DND-41 (cell line): ENCODE data around the gene ART3.

Experiments used
- CTCF ChIP-seq: IDR thresholded peaks from 2 replicates; pipeline ENCODE4 v1.5.1; 2012; ENCODE audit warnings: borderline replicate concordance, low read length, moderate library complexity, mild to moderate bottlenecking; ENCODE audit not compliant: poor library complexity, severe bottlenecking; ENCODE audit errors: extremely low read depth
- EZH2 ChIP-seq: IDR thresholded peaks from 3 replicates; pipeline ENCODE4 v1.6.1; 2012; ENCODE audit warnings: borderline replicate concordance, low read depth, mild to moderate bottlenecking, moderate library complexity, low read length, inconsistent platforms; ENCODE audit not compliant: severe bottlenecking

- TF ChIP-seq EZH2 (no peak), CTCF (no peak)
Measured at GRCh38 chr4:76088719-76089118, 14.2 kb downstream of the ART3 start.
